ENCODE measurements around the gene SAMD11. TPM values are rescaled to one million over a fixed set of nuclear protein-coding genes. Genes with fewer than 3 reads are reported as not detected.
A peak's percentile ranks its signal among the peaks of the same experiment; 100 is the strongest.
"Not testable (repeated sequence)": the region's sequence is repeated elsewhere in the genome, so short reads cannot be mapped to it uniquely, and the experiment has no call there.

Gene SAMD11
- total RNA-seq, 4 donors from 2014 or later = 2.2 to 26.9 (median 3.0) TPM; not detected in 1

DNA sequence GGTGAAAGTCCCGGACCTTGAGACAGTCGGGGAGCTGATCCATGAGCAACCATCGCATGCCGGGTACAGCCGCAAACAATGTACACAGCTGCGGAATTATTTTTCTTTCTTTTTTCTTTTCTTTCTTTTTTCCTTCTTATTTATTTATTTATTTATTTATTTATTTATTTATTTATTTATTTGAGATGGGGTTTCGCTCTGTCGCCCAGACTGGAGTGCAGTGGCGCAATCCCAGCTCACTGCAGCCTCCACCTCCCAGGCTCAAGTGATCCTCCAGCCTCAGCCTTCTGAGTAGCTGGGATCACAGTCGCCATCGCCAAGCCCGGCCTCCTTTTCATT lies 60.7 kb downstream of the SAMD11 start:
- TF ChIP-seq, protein P1, sequence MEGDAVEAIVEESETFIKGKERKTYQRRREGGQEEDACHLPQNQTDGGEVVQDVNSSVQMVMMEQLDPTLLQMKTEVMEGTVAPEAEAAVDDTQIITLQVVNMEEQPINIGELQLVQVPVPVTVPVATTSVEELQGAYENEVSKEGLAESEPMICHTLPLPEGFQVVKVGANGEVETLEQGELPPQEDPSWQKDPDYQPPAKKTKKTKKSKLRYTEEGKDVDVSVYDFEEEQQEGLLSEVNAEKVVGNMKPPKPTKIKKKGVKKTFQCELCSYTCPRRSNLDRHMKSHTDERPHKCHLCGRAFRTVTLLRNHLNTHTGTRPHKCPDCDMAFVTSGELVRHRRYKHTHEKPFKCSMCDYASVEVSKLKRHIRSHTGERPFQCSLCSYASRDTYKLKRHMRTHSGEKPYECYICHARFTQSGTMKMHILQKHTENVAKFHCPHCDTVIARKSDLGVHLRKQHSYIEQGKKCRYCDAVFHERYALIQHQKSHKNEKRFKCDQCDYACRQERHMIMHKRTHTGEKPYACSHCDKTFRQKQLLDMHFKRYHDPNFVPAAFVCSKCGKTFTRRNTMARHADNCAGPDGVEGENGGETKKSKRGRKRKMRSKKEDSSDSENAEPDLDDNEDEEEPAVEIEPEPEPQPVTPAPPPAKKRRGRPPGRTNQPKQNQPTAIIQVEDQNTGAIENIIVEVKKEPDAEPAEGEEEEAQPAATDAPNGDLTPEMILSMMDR (IDR thresholded peaks at IDR 0.05) = peak in 2 of 5 experiments; percentile 20 to 23
- TF ChIP-seq EP300 (IDR thresholded peaks at IDR 0.05; ENCODE audit: low read depth) = no peak
- Histone ChIP-seq H3K36me3 (no peaks in the 10 kb centered on the region), H3K27ac (no peak overlapping the region), H3K4me3 (no peak overlapping the region), H3K27me3 (peaks cover 75% of the 10 kb centered on the region), H3K9me3 (no peaks in the 10 kb centered on the region), H3K4me1 (peaks cover 0 to 6% (median 2%) of the 10 kb centered on the region in 4 donors)
- intact Hi-C loops (cut with DNase I; ENCODE audit: low total_unique reads) = no loop called here
- DNase-seq = no peak
- in situ Hi-C loops (cut with MboI; ENCODE audit: low pct_ligation_motif_present in 1 of 4, low pct_unique_long_range_greater_than_20kb in 1 of 4, low sequenced_read_pairs in 3 of 4) = no loop called here
- WGBS, 2 donors (ENCODE audit: low coverage in 1 of 2) = 11 to 36% methylated on average over 7 to 12 of the region's 12 CpGs

DNA sequence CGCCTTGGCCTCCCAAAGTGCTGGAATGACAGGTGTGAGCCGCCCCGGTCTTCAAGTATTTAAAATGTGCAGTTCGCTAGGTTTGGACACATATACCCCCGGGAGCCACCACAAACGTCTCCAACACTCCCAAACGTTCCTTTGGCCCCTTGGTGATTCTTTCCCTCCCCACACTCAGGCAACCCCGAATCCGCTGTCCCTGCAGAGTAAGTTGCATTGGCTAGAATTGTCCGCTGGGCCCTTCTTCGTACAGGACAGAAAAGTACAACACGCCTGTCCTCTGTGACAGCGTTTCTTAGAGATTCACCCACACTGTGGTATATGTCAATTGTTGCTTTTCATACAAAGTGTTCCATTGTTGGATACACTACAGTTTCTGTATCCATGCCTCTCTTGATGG lies 61.4 kb downstream of the SAMD11 start:
- H3K4me3 ChIP-seq = no peak overlapping the region
- in situ Hi-C loops (cut with MboI; ENCODE audit: low pct_ligation_motif_present in 1 of 4, low pct_unique_long_range_greater_than_20kb in 1 of 4, low sequenced_read_pairs in 3 of 4) = no loop called here
- intact Hi-C loops (cut with DNase I; ENCODE audit: low total_unique reads) = no loop called here
- H3K36me3 ChIP-seq = no peaks in the 10 kb centered on the region
- 71 to 72% methylated on average over 3 to 13 of the region's 13 CpGs for WGBS, 2 donors (ENCODE audit: low coverage in 1 of 2)
- peaks cover 0 to 6% (median 2%) of the 10 kb centered on the region in 4 donors for H3K4me1 ChIP-seq
- H3K27me3 ChIP-seq = peaks cover 81% of the 10 kb centered on the region
- no peaks in the 10 kb centered on the region for H3K9me3 ChIP-seq
- TF ChIP-seq, protein P1 (IDR thresholded peaks at IDR 0.05) = no peak
- TF ChIP-seq POLR2A (IDR thresholded peaks at IDR 0.05) (no peak), EP300 (IDR thresholded peaks at IDR 0.05; ENCODE audit: low read depth) (no peak), POLR2AphosphoS5 (IDR thresholded peaks at IDR 0.05) (no peak)
- DNase-seq = no peak
- no peak overlapping the region for H3K27ac ChIP-seq

DNA sequence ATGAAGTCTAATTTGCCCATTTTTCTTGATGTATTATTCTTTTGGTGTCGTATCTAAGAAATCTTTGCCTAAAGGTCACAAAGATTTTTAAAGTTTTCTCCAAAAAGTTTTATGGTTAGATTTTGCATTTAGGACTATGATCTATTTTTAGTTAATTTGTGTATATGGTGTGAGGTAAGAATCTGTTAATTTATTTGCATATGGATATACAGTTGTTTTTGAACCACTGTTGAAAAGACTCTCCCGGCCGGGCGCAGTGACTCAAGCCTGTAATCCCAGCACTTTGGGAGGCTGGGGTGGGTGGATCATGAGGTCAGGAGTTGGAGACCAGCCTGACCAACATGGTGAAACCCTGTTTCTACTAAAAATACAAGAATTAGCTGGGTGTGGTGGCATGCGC lies 64.3 kb downstream of the SAMD11 start:
- DNase-seq; H3K4me1 ChIP-seq; in situ Hi-C loops (cut with MboI; ENCODE audit: low pct_ligation_motif_present in 1 of 4, low pct_unique_long_range_greater_than_20kb in 1 of 4, low sequenced_read_pairs in 3 of 4); H3K36me3 ChIP-seq; H3K4me3 ChIP-seq; H3K27ac ChIP-seq: not testable (repeated sequence)
- 67 to 87% methylated on average over 4 to 5 of the region's 5 CpGs for WGBS, 2 donors (ENCODE audit: low coverage in 1 of 2)
- H3K27me3 ChIP-seq = peaks cover 67% of the 10 kb centered on the region
- intact Hi-C loops (cut with DNase I; ENCODE audit: low total_unique reads) = loop anchor here (1.0 kb wide), 1 partner anchor 75 kb away; no protein-coding TSS in a partner anchor
- H3K9me3 ChIP-seq = peaks cover 8 to 10% of the 10 kb centered on the region in 2 donors

DNA sequence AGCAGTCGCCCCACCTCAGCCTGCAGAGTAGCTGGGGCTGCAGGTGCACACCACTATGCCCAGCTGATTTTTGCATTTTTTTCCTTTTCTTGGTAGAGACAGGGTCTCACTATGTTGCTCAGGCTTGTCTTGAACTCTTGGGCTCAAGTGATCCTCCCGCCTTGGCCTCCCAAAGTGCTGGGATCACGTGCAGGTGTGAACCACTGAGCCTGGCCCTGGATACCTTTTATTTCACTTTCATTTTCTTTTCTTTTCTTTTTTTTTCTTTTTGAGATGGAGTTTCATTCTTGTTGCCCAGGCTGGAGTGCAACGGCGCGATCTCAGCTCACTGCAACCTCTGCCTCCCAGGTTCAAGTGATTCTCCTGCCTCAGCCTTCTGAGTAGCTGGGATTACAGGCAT lies 67.6 kb downstream of the SAMD11 start:
- in situ Hi-C loops (cut with MboI; ENCODE audit: low pct_ligation_motif_present in 1 of 4, low pct_unique_long_range_greater_than_20kb in 1 of 4, low sequenced_read_pairs in 3 of 4); H3K4me1 ChIP-seq; H3K4me3 ChIP-seq; H3K27ac ChIP-seq; intact Hi-C loops (cut with DNase I; ENCODE audit: low total_unique reads); DNase-seq; H3K36me3 ChIP-seq: not testable (repeated sequence)
- H3K9me3 ChIP-seq = peaks cover 8 to 10% of the 10 kb centered on the region in 2 donors
- WGBS, 2 donors (ENCODE audit: low coverage in 1 of 2) = 62 to 83% methylated on average over 2 to 6 of the region's 6 CpGs
- peaks cover 50% of the 10 kb centered on the region for H3K27me3 ChIP-seq

DNA sequence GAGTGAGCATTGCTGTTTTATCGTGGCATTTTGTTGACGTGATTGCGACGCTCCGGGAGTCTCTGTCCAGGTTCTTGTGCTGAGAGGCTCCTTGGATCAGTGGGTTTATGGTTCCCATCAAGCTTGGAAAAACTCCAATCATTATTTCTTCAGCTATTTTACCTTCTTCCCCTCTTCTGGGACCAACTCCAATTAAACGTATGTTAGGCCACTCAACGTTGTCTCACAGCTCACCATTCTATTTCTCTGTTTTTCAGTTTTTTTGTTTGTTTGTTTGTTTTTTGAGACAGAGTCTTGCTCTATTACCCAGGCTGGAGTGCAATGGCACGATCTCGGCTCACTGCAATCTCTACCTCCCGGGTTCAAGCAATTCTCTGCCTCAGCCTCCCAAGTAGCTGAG lies 68.2 kb downstream of the SAMD11 start:
- in situ Hi-C loops (cut with MboI; ENCODE audit: low pct_ligation_motif_present in 1 of 4, low pct_unique_long_range_greater_than_20kb in 1 of 4, low sequenced_read_pairs in 3 of 4) (no loop called here), intact Hi-C loops (cut with DNase I; ENCODE audit: low total_unique reads) (no loop called here)
- TF ChIP-seq POLR2A (IDR thresholded peaks at IDR 0.05) (no peak), POLR2AphosphoS5 (IDR thresholded peaks at IDR 0.05) (no peak), EP300 (IDR thresholded peaks at IDR 0.05; ENCODE audit: low read depth) (no peak)
- TF ChIP-seq, protein P1 (IDR thresholded peaks at IDR 0.05) = no peak
- Histone ChIP-seq H3K4me1 (peaks cover 0 to 6% (median 2%) of the 10 kb centered on the region in 4 donors), H3K36me3 (no peaks in the 10 kb centered on the region), H3K27ac (no peak overlapping the region), H3K9me3 (peaks cover 8 to 10% of the 10 kb centered on the region in 2 donors), H3K27me3 (peaks cover 50% of the 10 kb centered on the region), H3K4me3 (no peak overlapping the region)
- no peak for DNase-seq
- 94 to 98% methylated on average over 8 to 10 of the region's 10 CpGs for WGBS, 2 donors (ENCODE audit: low coverage in 1 of 2)

Measured in transverse colon (tissue), 4 donors.